H4 (cell line): ENCODE data around the gene SYCN. TPM values are rescaled to one million over a fixed set of nuclear protein-coding genes. Genes with fewer than 3 reads are reported as not detected.

Source experiments
- DNase-seq: peaks from one replicate; pipeline ENCODE4 v3.0.0-alpha.2; 2015; ENCODE audit warnings: low spot score
- total RNA-seq: library from RNA; depleted of rRNA; stranded (reverse); fragments of >200 nt; shearing (Covaris generic); gene quantifications from 2 replicates; pipeline ENCODE4 v1.2.3, GENCODE V29; 2014

The SYCN gene
- total RNA-seq, 1 experiment from 2014 or later, result not detected

GRCh38 chr19:39194832-39195542 lies 9.1 kb downstream of the SYCN start:
- DNase-seq, result no peak

- DNase-seq, result no peak
These were observed 10.3 kb downstream of the SYCN start for GRCh38 chr19:39193803-39194202.

GRCh38 chr19:39192846-39193245 lies 11.2 kb downstream of the SYCN start:
- DNase-seq, result no peak

GRCh38 chr19:39190768-39191167 lies 13.3 kb downstream of the SYCN start:
- no peak for DNase-seq

- no peak for DNase-seq
These were observed 15.1 kb downstream of the SYCN start for GRCh38 chr19:39188960-39189359.

GRCh38 chr19:39187552-39187943 lies 16.5 kb downstream of the SYCN start:
- no peak for DNase-seq

GRCh38 chr19:39186391-39186790 lies 17.7 kb downstream of the SYCN start:
- no peak for DNase-seq

GRCh38 chr19:39183104-39183503 lies 21.0 kb downstream of the SYCN start:
- DNase-seq, result no peak

GRCh38 chr19:39182174-39182505 lies 21.9 kb downstream of the SYCN start:
- DNase-seq, result no peak

- DNase-seq, result no peak
These were observed 22.4 kb downstream of the SYCN start for GRCh38 chr19:39181500-39182173.

- DNase-seq, result no peak
These were observed 23.3 kb downstream of the SYCN start for GRCh38 chr19:39180749-39181148.

- no peak for DNase-seq
These were observed 24.3 kb downstream of the SYCN start for GRCh38 chr19:39179754-39180153.

GRCh38 chr19:39178296-39179006 lies 25.6 kb downstream of the SYCN start:
- no peak for DNase-seq

- DNase-seq, result no peak
These were observed 26.3 kb downstream of the SYCN start for GRCh38 chr19:39177736-39178135.

- no peak for DNase-seq
These were observed 26.9 kb downstream of the SYCN start for GRCh38 chr19:39177110-39177699.

GRCh38 chr19:39175564-39175963 lies 28.5 kb downstream of the SYCN start:
- no peak for DNase-seq

GRCh38 chr19:39174558-39175544 lies 29.2 kb downstream of the SYCN start:
- no peak for DNase-seq

GRCh38 chr19:39174142-39174541 lies 29.9 kb downstream of the SYCN start:
- DNase-seq, result no peak

- no peak for DNase-seq
These were observed 30.5 kb downstream of the SYCN start for GRCh38 chr19:39173502-39173991.

- no peak for DNase-seq
These were observed 31.2 kb downstream of the SYCN start for GRCh38 chr19:39172700-39173501.
